Hepatocyte (in vitro differentiated cells): ENCODE data around the gene GPR152. TPM values are rescaled to one million over a fixed set of nuclear protein-coding genes. Genes with fewer than 3 reads are reported as not detected.

ENCODE experiments used
- DNase-seq: peaks from one replicate; pipeline ENCODE4 v3.0.0-alpha.2; 2016; ENCODE audit warnings: low spot score
- H2AFZ ChIP-seq: fragments of 200-600 bp; sonication (generic); 2 replicates; pipeline ENCODE4 v1.6.0; 2016; ENCODE audit warnings: antibody characterized with exemption, mild to moderate bottlenecking
- H3K27ac ChIP-seq: fragments of 200-600 bp; sonication (generic); 2 replicates; pipeline ENCODE4 v1.5.1; 2016; ENCODE audit warnings: mild to moderate bottlenecking
- H3K27me3 ChIP-seq: fragments of 200-600 bp; sonication (generic); 2 replicates; pipeline ENCODE4 v1.6.1; 2016
- H3K36me3 ChIP-seq: fragments of 200-600 bp; sonication (generic); replicated peaks from 2 replicates; pipeline ENCODE4 v1.5.1; 2016; ENCODE audit warnings: low read depth; ENCODE audit not compliant: insufficient read depth
- H3K4me1 ChIP-seq: fragments of 200-600 bp; sonication (generic); 2 replicates; pipeline ENCODE4 v1.5.1; 2016; ENCODE audit warnings: mild to moderate bottlenecking, moderate library complexity; ENCODE audit not compliant: insufficient read depth
- H3K4me2 ChIP-seq: fragments of 200-600 bp; sonication (generic); 2 replicates; pipeline ENCODE4 v1.6.0; 2016
- H3K4me3 ChIP-seq: fragments of 200-600 bp; sonication (generic); 2 replicates; pipeline ENCODE4 v1.5.1; 2016; ENCODE audit warnings: mild to moderate bottlenecking
- H3K79me2 ChIP-seq: fragments of 200-600 bp; sonication (generic); 2 replicates; pipeline ENCODE4 v1.6.0; 2017; ENCODE audit warnings: mild to moderate bottlenecking
- H3K9me2 ChIP-seq: fragments of 200-600 bp; sonication (generic); replicated peaks from 2 replicates; pipeline ENCODE4 v1.6.0; 2017; ENCODE audit warnings: mild to moderate bottlenecking; ENCODE audit not compliant: insufficient read depth
- H3K9me3 ChIP-seq: fragments of 200-600 bp; sonication (generic); 2 replicates; pipeline ENCODE4 v1.5.1; 2016; ENCODE audit warnings: low read depth, mild to moderate bottlenecking
- H4K20me1 ChIP-seq: fragments of 200-600 bp; sonication (generic); 2 replicates; pipeline ENCODE4 v1.6.0; 2016; ENCODE audit warnings: mild to moderate bottlenecking; ENCODE audit not compliant: insufficient read depth, poor library complexity, severe bottlenecking
- EZH2 ChIP-seq: fragments of 200-600 bp; sonication (generic); IDR thresholded peaks from 2 replicates; pipeline ENCODE4 v1.6.1; 2016; ENCODE audit warnings: antibody characterized with exemption, mild to moderate bottlenecking, borderline replicate concordance
- EZH2phosphoT487 ChIP-seq: fragments of 200-600 bp; sonication (generic); IDR thresholded peaks from one replicate; pipeline ENCODE4 v1.6.1; 2018; ENCODE audit warnings: antibody characterized with exemption, mild to moderate bottlenecking, low read depth, moderate library complexity; ENCODE audit not compliant: unreplicated experiment, severe bottlenecking
- WGBS: methylation state at CpG from one replicate; pipeline ENCODE4 v1.1.6; 2016; ENCODE audit warnings: low lambda C conversion rate; ENCODE audit errors: missing lambda C conversion rate; 5-methylcytosine and 5-hydroxymethylcytosine counted together
- polyA plus RNA-seq: library from polyadenylated mRNA; unstranded; fragments of >200 nt; fragmentation: Nextera tagmentation; extraction: Ambion mirVana; gene quantifications from 2 replicates; pipeline ENCODE4 v1.2.1, GENCODE V29; 2016
- total RNA-seq: library from RNA; depleted of rRNA; stranded (reverse); fragments of >200 nt; gene quantifications from 2 replicates; pipeline ENCODE4 v1.2.3, GENCODE V29; 2014
- TF ChIP-seq, protein P1 (sequence below): fragments of 200-600 bp; sonication (generic); IDR thresholded peaks from 2 replicates; pipeline ENCODE4 v1.5.1; 2016; ENCODE audit warnings: antibody characterized with exemption, mild to moderate bottlenecking; ENCODE audit not compliant: poor library complexity

GPR152 gene
- total and polyA plus RNA-seq, 2 experiments from 2014 or later: not detected

GRCh38 chr11:67410369-67410831 is 42.1 kb downstream of the GPR152 start:
- Histone ChIP-seq H3K27me3 (no peaks in the 10 kb centered on the region), H3K36me3 (no peaks in the 10 kb centered on the region), H3K27ac (no peak overlapping the region), H3K4me2 (no peak overlapping the region), H3K9me2 (no peaks in the 10 kb centered on the region), H3K9me3 (no peaks in the 10 kb centered on the region), H3K4me1 (peaks cover 6% of the 10 kb centered on the region), H3K79me2 (no peaks in the 10 kb centered on the region), H2AFZ (no peak overlapping the region), H4K20me1 (no peaks in the 10 kb centered on the region), H3K4me3 (no peak overlapping the region)
- no peak for TF ChIP-seq EZH2
- no peak for TF ChIP-seq EZH2phosphoT487
- TF ChIP-seq, protein P1, sequence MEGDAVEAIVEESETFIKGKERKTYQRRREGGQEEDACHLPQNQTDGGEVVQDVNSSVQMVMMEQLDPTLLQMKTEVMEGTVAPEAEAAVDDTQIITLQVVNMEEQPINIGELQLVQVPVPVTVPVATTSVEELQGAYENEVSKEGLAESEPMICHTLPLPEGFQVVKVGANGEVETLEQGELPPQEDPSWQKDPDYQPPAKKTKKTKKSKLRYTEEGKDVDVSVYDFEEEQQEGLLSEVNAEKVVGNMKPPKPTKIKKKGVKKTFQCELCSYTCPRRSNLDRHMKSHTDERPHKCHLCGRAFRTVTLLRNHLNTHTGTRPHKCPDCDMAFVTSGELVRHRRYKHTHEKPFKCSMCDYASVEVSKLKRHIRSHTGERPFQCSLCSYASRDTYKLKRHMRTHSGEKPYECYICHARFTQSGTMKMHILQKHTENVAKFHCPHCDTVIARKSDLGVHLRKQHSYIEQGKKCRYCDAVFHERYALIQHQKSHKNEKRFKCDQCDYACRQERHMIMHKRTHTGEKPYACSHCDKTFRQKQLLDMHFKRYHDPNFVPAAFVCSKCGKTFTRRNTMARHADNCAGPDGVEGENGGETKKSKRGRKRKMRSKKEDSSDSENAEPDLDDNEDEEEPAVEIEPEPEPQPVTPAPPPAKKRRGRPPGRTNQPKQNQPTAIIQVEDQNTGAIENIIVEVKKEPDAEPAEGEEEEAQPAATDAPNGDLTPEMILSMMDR: no peak
- 73% methylated on average over 15 of the region's 15 CpGs for WGBS
- no peak for DNase-seq

- DNase-seq: no peak
Measured at GRCh38 chr11:67409781-67410368, 42.7 kb downstream of the GPR152 start.

DNA sequence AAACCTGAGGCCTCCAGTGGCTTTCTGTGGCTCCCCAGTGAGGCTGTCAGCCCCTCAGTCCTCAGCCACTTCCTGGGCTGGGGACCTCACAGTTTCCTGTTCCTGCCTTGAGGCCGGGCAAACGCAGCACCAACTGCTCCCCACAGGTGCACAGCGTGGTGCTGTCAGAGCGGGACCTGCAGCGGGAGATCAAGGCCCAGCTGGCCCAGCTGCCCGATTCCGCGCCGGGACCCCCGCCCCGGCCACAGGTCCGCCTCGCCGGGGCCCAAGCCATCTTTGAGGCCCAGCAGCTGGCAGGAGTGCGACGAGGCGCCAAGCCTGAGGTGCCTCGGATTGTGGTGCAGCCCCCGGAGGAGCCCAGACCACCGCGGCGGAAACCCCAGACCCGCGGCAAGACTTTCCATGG is 43.3 kb downstream of the GPR152 start:
- no peaks in the 10 kb centered on the region for H3K36me3 ChIP-seq
- TF ChIP-seq EZH2: no peak
- no peak for TF ChIP-seq EZH2phosphoT487
- TF ChIP-seq, protein P1: no peak
- no peaks in the 10 kb centered on the region for H3K4me1 ChIP-seq
- H3K27ac ChIP-seq: no peak overlapping the region
- H3K79me2 ChIP-seq: no peaks in the 10 kb centered on the region
- H4K20me1 ChIP-seq: no peaks in the 10 kb centered on the region
- H3K9me3 ChIP-seq: no peaks in the 10 kb centered on the region
- no peaks in the 10 kb centered on the region for H3K27me3 ChIP-seq
- H3K9me2 ChIP-seq: no peaks in the 10 kb centered on the region
- no peak overlapping the region for H3K4me3 ChIP-seq
- no peak for DNase-seq
- H3K4me2 ChIP-seq: no peak overlapping the region
- 96% methylated on average over 20 of the region's 24 CpGs for WGBS
- H2AFZ ChIP-seq: no peak overlapping the region

More at GRCh38 chr11:67409781-67410368, 42.7 kb downstream of the GPR152 start:
- H3K27ac ChIP-seq: no peak overlapping the region
- TF ChIP-seq EZH2phosphoT487: no peak
- TF ChIP-seq, protein P1: no peak
- no peak for TF ChIP-seq EZH2
- H3K4me3 ChIP-seq: no peak overlapping the region
- no peaks in the 10 kb centered on the region for H4K20me1 ChIP-seq
- WGBS: 47% methylated on average over 13 of the region's 13 CpGs
- peaks cover under 1% of the 10 kb centered on the region for H3K4me1 ChIP-seq
- no peaks in the 10 kb centered on the region for H3K27me3 ChIP-seq
- H3K79me2 ChIP-seq: no peaks in the 10 kb centered on the region
- no peaks in the 10 kb centered on the region for H3K9me3 ChIP-seq
- H3K36me3 ChIP-seq: no peaks in the 10 kb centered on the region
- no peak overlapping the region for H2AFZ ChIP-seq
- no peak overlapping the region for H3K4me2 ChIP-seq
- H3K9me2 ChIP-seq: no peaks in the 10 kb centered on the region
